GM12878 (cell line): ENCODE measurements around the gene DLL1. TPM values are rescaled to one million over a fixed set of nuclear protein-coding genes. Genes with fewer than 3 reads are reported as not detected.

Experiments
- ATAC-seq: fragments of 200-7000 bp; cut with Tn5 transposase; 3 replicates; pipeline ENCODE4 v1.9.1; 2020; ENCODE audit warnings: mild to moderate bottlenecking, moderate library complexity
- BruUV-seq: library from RNA; stranded (reverse); fragments of 400-500 nt; replicated peaks from 2 replicates; lab custom pipeline; 2021; lab: Mats Ljungman, UMichigan
- CTCF ChIA-PET: fragments of 300-600 bp; sonication (Branson Sonifier 250); formaldehyde crosslinking; extraction: SDS; loops from one replicate; lab custom pipeline; 2021; ENCODE audit warnings: inconsistent platforms; lab: Yijun Ruan, JAX
- POLR2A ChIA-PET: fragments of 350-600 bp; formaldehyde crosslinking; extraction: SDS; loops from one replicate; lab custom pipeline; 2021; ENCODE audit warnings: inconsistent platforms; lab: Charles Lee
- RAD21 ChIA-PET: fragments of 300-600 bp; sonication (Branson Sonifier 250); formaldehyde crosslinking; loops from one replicate; lab custom pipeline; 2023; ENCODE audit warnings: antibody characterized with exemption; ENCODE audit not compliant: unreplicated experiment; lab: Charles Lee
- SMC1A ChIA-PET: fragments of 300-600 bp; sonication (Branson Sonifier 250); formaldehyde crosslinking; loops from one replicate; lab custom pipeline; 2023; ENCODE audit not compliant: unreplicated experiment, uncharacterized antibody; lab: Charles Lee
- DNase-seq: peaks from one replicate; pipeline ENCODE4 v3.0.0-alpha.2; 2011; ENCODE audit warnings: low read depth, low spot score
- FAIRE-seq: peaks from 3 replicates; lab custom pipeline; 2011; peaks lifted over from hg19 to GRCh38; lab: Jason Lieb, UNC
- H2AFZ ChIP-seq: 2 replicates; pipeline ENCODE4 v1.6.0; 2011; ENCODE audit warnings: low read depth, low read length, control low read depth; ENCODE audit not compliant: control insufficient read depth
- H3K27ac ChIP-seq: 2 replicates; pipeline ENCODE4 v1.5.1; 2011; ENCODE audit warnings: control low read depth; ENCODE audit not compliant: control insufficient read depth, insufficient read depth
- H3K27me3 ChIP-seq, 2 experiments: replicated peaks in 1 of 2; 2 replicates each; pipeline versions ENCODE4 v1.6.0 to v1.6.1; 2011; ENCODE audit warnings: low read length in 1 of 2; ENCODE audit not compliant: control insufficient read depth in 2 of 2, insufficient read depth in 2 of 2
- H3K36me3 ChIP-seq, 2 experiments: 2 replicates each; pipeline ENCODE4 v1.5.1; 2011; ENCODE audit warnings: low read length in 1 of 2; ENCODE audit not compliant: control insufficient read depth in 2 of 2, insufficient read depth in 2 of 2
- H3K4me1 ChIP-seq: 2 replicates; pipeline ENCODE4 v1.6.1; 2011; ENCODE audit warnings: mild to moderate bottlenecking, low read length, moderate library complexity, mixed read lengths; ENCODE audit not compliant: control insufficient read depth, insufficient read depth
- H3K4me2 ChIP-seq: 2 replicates; pipeline ENCODE4 v1.6.0; 2011; ENCODE audit warnings: control low read depth; ENCODE audit not compliant: control insufficient read depth, insufficient read depth
- H3K4me3 ChIP-seq: fragments of 200-600 bp; sonication (generic); 2 replicates; pipeline ENCODE4 v1.5.1; 2016
- H3K79me2 ChIP-seq: 2 replicates; pipeline ENCODE4 v1.6.0; 2011; ENCODE audit warnings: low read length; ENCODE audit not compliant: control insufficient read depth, insufficient read depth
- H3K9ac ChIP-seq: 2 replicates; pipeline ENCODE4 v1.8.0; 2011; ENCODE audit warnings: low read length, control low read depth, mixed read lengths; ENCODE audit not compliant: control insufficient read depth, insufficient read depth
- H3K9me3 ChIP-seq: replicated peaks from 3 replicates; pipeline ENCODE4 v1.5.1; 2011; ENCODE audit warnings: mild to moderate bottlenecking, low read length; ENCODE audit not compliant: control insufficient read depth, insufficient read depth
- H4K20me1 ChIP-seq: 2 replicates; pipeline ENCODE4 v1.6.0; 2011; ENCODE audit not compliant: control insufficient read depth, insufficient read depth
- CBX5 ChIP-seq: sonication (generic); IDR thresholded peaks from 2 replicates; pipeline ENCODE4 v1.6.1; 2016; ENCODE audit warnings: low read depth, moderate library complexity, mild to moderate bottlenecking, inconsistent platforms
- DPF2 ChIP-seq: fragments of 450-650 bp; IDR thresholded peaks from 2 replicates; pipeline ENCODE4 v1.6.1; 2017; ENCODE audit warnings: mild to moderate bottlenecking
- GATAD2B ChIP-seq: fragments of 450-650 bp; conservative IDR thresholded peaks from 2 replicates; pipeline ENCODE4 v1.6.1; 2017; ENCODE audit warnings: low read depth, mild to moderate bottlenecking, moderate library complexity
- KLF5 ChIP-seq: fragments of 450-650 bp; IDR thresholded peaks from 2 replicates; pipeline ENCODE4 v1.6.1; 2014; ENCODE audit warnings: mild to moderate bottlenecking; ENCODE audit not compliant: partially characterized antibody
- MYC ChIP-seq: IDR thresholded peaks from 2 replicates; pipeline ENCODE4 v1.6.1; 2011; ENCODE audit warnings: mild to moderate bottlenecking, low read length, moderate library complexity, inconsistent platforms; ENCODE audit not compliant: insufficient read depth, insufficient replicate concordance, insufficient read length, severe bottlenecking
- RCOR1 ChIP-seq: conservative IDR thresholded peaks from 2 replicates; pipeline ENCODE4 v1.6.1; 2012; ENCODE audit warnings: low read depth, low read length, improper control_type of control experiment
- RUNX3 ChIP-seq: IDR thresholded peaks from 2 replicates; pipeline ENCODE4 v1.6.1; 2012; ENCODE audit warnings: low read length, inconsistent platforms
- WGBS: methylation state at CpG from one replicate; pipeline ENCODE4 v1.1.6; 2016; ENCODE audit warnings: low lambda C conversion rate; ENCODE audit not compliant: insufficient replicate concordance, insufficient coverage; ENCODE audit errors: missing lambda C conversion rate; 5-methylcytosine and 5-hydroxymethylcytosine counted together
- in situ Hi-C: fragments of 300-500 bp; cut with MboI; formaldehyde crosslinking; loops from 9 replicates; pipeline ENCODE4 v1.14.3; 2018; ENCODE audit warnings: mixed read lengths
- intact Hi-C: fragments of 100-400 bp; cut with micrococcal nuclease; formaldehyde crosslinking; loops from one replicate; pipeline ENCODE4 v1.14.2; 2022; ENCODE audit not compliant: unreplicated experiment
- polyA plus RNA-seq, 11 experiments: library from polyadenylated mRNA; depleted of rRNA in 4 of 11; unstranded in 6 of 11; stranded (reverse) in 5 of 11; fragments of >200 nt; fragmentation: Nextera tagmentation in 4 of 11; fragmentation: Illumina TruSeq in 1 of 11; extraction: Ambion mirVana in 4 of 11; extraction: Trizol in 1 of 11; gene quantifications; 1 replicate in 1 of 11; 2 replicates in 10 of 11; pipeline versions ENCODE4 v1.2.1 to v1.2.3, GENCODE V29; 2011 to 2016; ENCODE audit warnings: inconsistent platforms in 2 of 11, missing spikeins in 2 of 11, low read depth in 1 of 11
- total RNA-seq, 4 experiments: library from RNA; depleted of rRNA in 3 of 4; stranded (reverse); fragments of >200 nt in 3 of 4; fragmentation: Illumina TruSeq in 1 of 4; extraction: Trizol in 1 of 4; gene quantifications; 2 replicates each; pipeline versions ENCODE4 v1.2.1 to v1.2.3, GENCODE V29; 2013 to 2021
- TF ChIP-seq, protein P1 (sequence below): fragments of 450-650 bp; conservative IDR thresholded peaks from 2 replicates; pipeline ENCODE4 v1.6.1; 2017; ENCODE audit warnings: mild to moderate bottlenecking, moderate library complexity
- TF ChIP-seq, protein P2 (sequence below): fragments of 450-650 bp; IDR thresholded peaks from 2 replicates; pipeline ENCODE4 v1.6.1; 2017; ENCODE audit warnings: low read depth, mild to moderate bottlenecking, moderate library complexity

DLL1 gene
- total and polyA plus RNA-seq, 10 of the 15 experiments (the other 5 are each of a cell fraction or from before 2014, with no cell fraction given) = 0.02 to 0.80 (median 0.19) TPM

GRCh38 chr6:170253226-170253909 lies 37.5 kb downstream of the DLL1 start (continued):
- TF ChIP-seq, protein P1, sequence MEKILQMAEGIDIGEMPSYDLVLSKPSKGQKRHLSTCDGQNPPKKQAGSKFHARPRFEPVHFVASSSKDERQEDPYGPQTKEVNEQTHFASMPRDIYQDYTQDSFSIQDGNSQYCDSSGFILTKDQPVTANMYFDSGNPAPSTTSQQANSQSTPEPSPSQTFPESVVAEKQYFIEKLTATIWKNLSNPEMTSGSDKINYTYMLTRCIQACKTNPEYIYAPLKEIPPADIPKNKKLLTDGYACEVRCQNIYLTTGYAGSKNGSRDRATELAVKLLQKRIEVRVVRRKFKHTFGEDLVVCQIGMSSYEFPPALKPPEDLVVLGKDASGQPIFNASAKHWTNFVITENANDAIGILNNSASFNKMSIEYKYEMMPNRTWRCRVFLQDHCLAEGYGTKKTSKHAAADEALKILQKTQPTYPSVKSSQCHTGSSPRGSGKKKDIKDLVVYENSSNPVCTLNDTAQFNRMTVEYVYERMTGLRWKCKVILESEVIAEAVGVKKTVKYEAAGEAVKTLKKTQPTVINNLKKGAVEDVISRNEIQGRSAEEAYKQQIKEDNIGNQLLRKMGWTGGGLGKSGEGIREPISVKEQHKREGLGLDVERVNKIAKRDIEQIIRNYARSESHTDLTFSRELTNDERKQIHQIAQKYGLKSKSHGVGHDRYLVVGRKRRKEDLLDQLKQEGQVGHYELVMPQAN = no peak
- TF ChIP-seq GATAD2B (no peak), KLF5 (no peak), MYC (no peak), DPF2 (no peak)

- DNase-seq (no peak), ATAC-seq (no peak)
- no peaks in the 10 kb centered on the region for H4K20me1 ChIP-seq
- ChIA-PET RAD21 (no interaction called here), POLR2A (no interaction called here), CTCF (interaction anchor here (1.1 kb wide), 1 partner anchor 10 kb away, joined by 3 read pairs; no protein-coding TSS in a partner anchor)
- no peak overlapping the region for H3K4me3 ChIP-seq
- no peaks in the 10 kb centered on the region for H3K36me3 ChIP-seq
- H3K27me3 ChIP-seq = no peaks in the 10 kb centered on the region; a peak in 1 of 4 replicates
- H2AFZ ChIP-seq = no peak overlapping the region
- 65% methylated on average over 38 of the region's 41 CpGs for WGBS
- no peak overlapping the region for H3K9ac ChIP-seq
- H3K27ac ChIP-seq = no peak overlapping the region
- BruUV-seq = no TSS peak
- in situ Hi-C loops = no loop called here
- TF ChIP-seq RUNX3 (no peak), CBX5 (no peak), RCOR1 (no peak)
- TF ChIP-seq, protein P2, sequence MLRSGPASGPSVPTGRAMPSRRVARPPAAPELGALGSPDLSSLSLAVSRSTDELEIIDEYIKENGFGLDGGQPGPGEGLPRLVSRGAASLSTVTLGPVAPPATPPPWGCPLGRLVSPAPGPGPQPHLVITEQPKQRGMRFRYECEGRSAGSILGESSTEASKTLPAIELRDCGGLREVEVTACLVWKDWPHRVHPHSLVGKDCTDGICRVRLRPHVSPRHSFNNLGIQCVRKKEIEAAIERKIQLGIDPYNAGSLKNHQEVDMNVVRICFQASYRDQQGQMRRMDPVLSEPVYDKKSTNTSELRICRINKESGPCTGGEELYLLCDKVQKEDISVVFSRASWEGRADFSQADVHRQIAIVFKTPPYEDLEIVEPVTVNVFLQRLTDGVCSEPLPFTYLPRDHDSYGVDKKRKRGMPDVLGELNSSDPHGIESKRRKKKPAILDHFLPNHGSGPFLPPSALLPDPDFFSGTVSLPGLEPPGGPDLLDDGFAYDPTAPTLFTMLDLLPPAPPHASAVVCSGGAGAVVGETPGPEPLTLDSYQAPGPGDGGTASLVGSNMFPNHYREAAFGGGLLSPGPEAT = no peak
- TF ChIP-seq, all 136 proteins: peak for 0
- Histone ChIP-seq H3K4me1 (no peaks in the 10 kb centered on the region), H3K4me2 (no peak overlapping the region), H3K79me2 (no peaks in the 10 kb centered on the region), H3K9me3 (no peaks in the 10 kb centered on the region)
- SMC1A ChIA-PET = no interaction called here
- intact Hi-C loops = no loop called here
- no peak for FAIRE-seq
Measured at GRCh38 chr6:170251776-170252571, 38.9 kb downstream of the DLL1 start.
